Neural cell (in vitro differentiated cells): ENCODE results near the gene GPR35. TPM values are rescaled to one million over a fixed set of nuclear protein-coding genes. Genes with fewer than 3 reads are reported as not detected.

Experiments used
- H2AFZ ChIP-seq: fragments of 200-600, 300-800 bp; sonication (generic), shearing (Covaris generic); 2 replicates; pipeline ENCODE4 v1.6.0; 2014; ENCODE audit warnings: low read depth, mild to moderate bottlenecking, antibody characterized with exemption, low read length, moderate library complexity
- H3F3A ChIP-seq: fragments of 200-600 bp; shearing (Covaris generic); 2 replicates; pipeline ENCODE4 v1.6.1; 2016; ENCODE audit warnings: mild to moderate bottlenecking, moderate library complexity, mixed read lengths, antibody characterized with exemption, low read length; ENCODE audit not compliant: insufficient read depth, poor library complexity, severe bottlenecking
- H3K27ac ChIP-seq: fragments of 200-600, 300-800 bp; sonication (generic), shearing (Covaris generic); 2 replicates; pipeline ENCODE4 v1.5.1; 2014; ENCODE audit warnings: mild to moderate bottlenecking, low read length, moderate library complexity
- H3K27me3 ChIP-seq: fragments of 300-800, 200-600 bp; sonication (generic), shearing (Covaris generic); 2 replicates; pipeline ENCODE4 v1.6.0; 2014; ENCODE audit warnings: mild to moderate bottlenecking, low read depth, low read length, moderate library complexity; ENCODE audit not compliant: insufficient read depth
- H3K36me3 ChIP-seq: fragments of 300-800, 200-600 bp; sonication (generic), shearing (Covaris generic); 2 replicates; pipeline ENCODE4 v1.5.1; 2014; ENCODE audit warnings: mild to moderate bottlenecking, antibody characterized with exemption, low read length, moderate library complexity; ENCODE audit not compliant: insufficient read depth
- H3K4me2 ChIP-seq: fragments of 300-800, 200-600 bp; sonication (generic), shearing (Covaris generic); 2 replicates; pipeline ENCODE4 v1.6.0; 2014; ENCODE audit warnings: mild to moderate bottlenecking, low read length
- H3K4me3 ChIP-seq: fragments of 300-800, 200-600 bp; sonication (generic), shearing (Covaris generic); 2 replicates; pipeline ENCODE4 v1.5.1; 2014; ENCODE audit warnings: mild to moderate bottlenecking, low read length, moderate library complexity
- H3K79me2 ChIP-seq: fragments of 200-600 bp; shearing (Covaris generic); replicated peaks from 2 replicates; pipeline ENCODE4 v1.6.0; 2014; ENCODE audit warnings: mild to moderate bottlenecking, low read length, moderate library complexity; ENCODE audit not compliant: insufficient read depth
- H3K9ac ChIP-seq: fragments of 300-800, 200-600 bp; sonication (generic), shearing (Covaris generic); 2 replicates; pipeline ENCODE4 v1.6.1; 2016; ENCODE audit warnings: mild to moderate bottlenecking, low read length, mixed read lengths
- H3K9me2 ChIP-seq: fragments of 200-600 bp; shearing (Covaris generic); 2 replicates; pipeline ENCODE4 v1.6.1; 2016; ENCODE audit warnings: mild to moderate bottlenecking, low read length, mixed read lengths; ENCODE audit not compliant: insufficient read depth
- H3K9me3 ChIP-seq: fragments of 200-600, 300-800 bp; sonication (generic), shearing (Covaris generic); 2 replicates; pipeline ENCODE4 v1.6.1; 2016; ENCODE audit warnings: mild to moderate bottlenecking, mixed run types, low read length, moderate library complexity, mixed read lengths
- H4K20me1 ChIP-seq: fragments of 200-600 bp; shearing (Covaris generic); 2 replicates; pipeline ENCODE4 v1.6.1; 2016; ENCODE audit warnings: mild to moderate bottlenecking, mixed run types; ENCODE audit not compliant: insufficient read depth
- EP300 ChIP-seq: fragments of 450-650 bp; conservative IDR thresholded peaks from 2 replicates; pipeline ENCODE4 v1.6.1; 2014; ENCODE audit warnings: antibody characterized with exemption, mild to moderate bottlenecking, moderate library complexity; ENCODE audit not compliant: poor library complexity, severe bottlenecking
- EZH2 ChIP-seq: fragments of 200-600, 300-800 bp; shearing (Covaris generic), sonication (generic); IDR thresholded peaks from 2 replicates; pipeline ENCODE4 v1.6.1; 2014; ENCODE audit warnings: antibody characterized with exemption, low read length, borderline replicate concordance, mild to moderate bottlenecking; ENCODE audit not compliant: insufficient read depth, poor library complexity, severe bottlenecking
- MXI1 ChIP-seq: fragments of 450-650 bp; conservative IDR thresholded peaks from 2 replicates; pipeline ENCODE4 v1.6.1; 2014; ENCODE audit warnings: antibody characterized with exemption, mild to moderate bottlenecking; ENCODE audit not compliant: poor library complexity, severe bottlenecking
- POLR2AphosphoS5 ChIP-seq: IDR thresholded peaks from 2 replicates; pipeline ENCODE4 v1.6.1; 2012
- RAD21 ChIP-seq: fragments of 450-650 bp; conservative IDR thresholded peaks from 2 replicates; pipeline ENCODE4 v1.6.1; 2014; ENCODE audit warnings: antibody characterized with exemption, mild to moderate bottlenecking, moderate library complexity
- SMC3 ChIP-seq: fragments of 450-650 bp; conservative IDR thresholded peaks from 2 replicates; pipeline ENCODE4 v1.6.1; 2014; ENCODE audit warnings: antibody characterized with exemption, mild to moderate bottlenecking, moderate library complexity; ENCODE audit not compliant: poor library complexity
- TAF1 ChIP-seq: IDR thresholded peaks from 2 replicates; pipeline ENCODE4 v1.6.1; 2012; ENCODE audit warnings: low read depth
- polyA plus RNA-seq: library from polyadenylated mRNA; depleted of rRNA; stranded (reverse); fragments of >200 nt; gene quantifications from 2 replicates; pipeline ENCODE4 v1.2.3, GENCODE V29; 2014
- TF ChIP-seq, protein P1 (sequence below): fragments of 450-650 bp; IDR thresholded peaks from 2 replicates; pipeline ENCODE4 v1.5.1; 2014; ENCODE audit warnings: antibody characterized with exemption, mild to moderate bottlenecking, moderate library complexity; ENCODE audit not compliant: poor library complexity, severe bottlenecking
- TF ChIP-seq, protein P2 (sequence below): IDR thresholded peaks from 2 replicates; pipeline ENCODE4 v1.6.1; 2012; ENCODE audit warnings: borderline replicate concordance

The GPR35 gene
- polyA plus RNA-seq, 1 donor from 2014 or later, result 2.8 TPM

DNA sequence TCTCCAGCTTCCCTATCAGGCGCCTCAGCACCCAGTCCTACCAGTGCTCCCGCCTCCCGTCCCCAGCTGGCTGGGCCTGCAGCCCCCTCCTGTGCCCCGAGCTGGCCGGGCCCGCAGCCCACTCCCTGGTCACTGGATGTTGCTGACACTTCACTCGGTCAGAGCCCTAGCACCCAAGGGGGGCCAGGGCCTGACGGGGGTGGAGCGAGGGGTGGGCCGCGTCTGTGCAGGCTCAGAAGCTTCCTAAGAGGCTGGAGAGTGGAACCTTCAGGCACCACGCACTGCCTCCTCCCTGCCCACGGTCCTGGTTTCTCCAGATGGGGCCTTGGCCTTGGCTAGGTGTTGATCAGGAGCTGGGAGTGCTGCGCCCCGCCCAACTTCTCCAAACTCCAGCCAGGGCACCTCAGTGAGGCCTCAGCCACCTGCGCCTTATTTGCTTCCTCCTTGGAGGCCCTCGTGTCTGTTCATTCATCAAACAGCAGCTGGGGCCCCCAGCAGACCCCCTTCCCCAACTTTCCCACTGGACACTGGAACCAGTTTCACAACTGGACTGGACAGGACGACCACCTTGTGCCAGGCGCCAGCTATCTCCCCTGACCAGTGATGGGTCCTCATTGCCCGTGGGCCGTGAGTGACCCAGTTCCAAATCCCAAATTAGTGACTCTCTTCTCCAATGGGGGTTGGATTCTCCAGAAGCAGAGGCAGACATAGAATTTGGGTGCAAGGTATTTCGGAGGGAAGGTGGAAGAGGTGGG is 22.0 kb upstream of the GPR35 start:
- H4K20me1 ChIP-seq, result no peaks in the 10 kb centered on the region
- H3F3A ChIP-seq, result no peaks in the 10 kb centered on the region

DNA sequence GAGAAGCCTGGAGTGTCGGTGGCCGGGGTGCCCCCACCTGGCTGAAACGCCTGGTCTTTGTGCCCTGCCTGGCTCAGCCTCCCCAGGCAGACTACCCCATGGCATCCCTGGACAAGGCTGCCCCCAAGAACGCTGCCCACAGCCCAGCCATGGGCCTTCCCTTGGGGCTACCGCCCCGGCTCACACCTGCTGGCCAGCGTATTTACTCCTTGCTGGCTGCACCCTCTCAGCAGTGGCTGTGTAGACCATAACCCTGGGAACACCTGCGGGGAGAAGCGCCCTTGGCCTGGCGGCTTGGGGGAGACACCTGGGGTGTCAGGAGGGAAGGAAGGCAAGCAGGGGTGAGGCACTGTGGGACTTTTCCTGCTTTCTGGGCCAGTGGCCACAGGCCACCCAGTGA is 21.4 kb upstream of the GPR35 start:
- Histone ChIP-seq H3K4me2 (no peak overlapping the region), H3K27me3 (no peaks in the 10 kb centered on the region), H3K4me3 (no peak overlapping the region), H4K20me1 (no peaks in the 10 kb centered on the region), H3K79me2 (no peaks in the 10 kb centered on the region), H3F3A (no peaks in the 10 kb centered on the region), H3K36me3 (no peaks in the 10 kb centered on the region), H3K9me2 (no peaks in the 10 kb centered on the region), H3K27ac (no peak overlapping the region), H3K9me3 (no peaks in the 10 kb centered on the region), H3K9ac (no peak overlapping the region), H2AFZ (no peak overlapping the region)
- TF ChIP-seq TAF1 (no peak), MXI1 (no peak), RAD21 (no peak), SMC3 (no peak), POLR2AphosphoS5 (no peak)
- TF ChIP-seq, protein P1, sequence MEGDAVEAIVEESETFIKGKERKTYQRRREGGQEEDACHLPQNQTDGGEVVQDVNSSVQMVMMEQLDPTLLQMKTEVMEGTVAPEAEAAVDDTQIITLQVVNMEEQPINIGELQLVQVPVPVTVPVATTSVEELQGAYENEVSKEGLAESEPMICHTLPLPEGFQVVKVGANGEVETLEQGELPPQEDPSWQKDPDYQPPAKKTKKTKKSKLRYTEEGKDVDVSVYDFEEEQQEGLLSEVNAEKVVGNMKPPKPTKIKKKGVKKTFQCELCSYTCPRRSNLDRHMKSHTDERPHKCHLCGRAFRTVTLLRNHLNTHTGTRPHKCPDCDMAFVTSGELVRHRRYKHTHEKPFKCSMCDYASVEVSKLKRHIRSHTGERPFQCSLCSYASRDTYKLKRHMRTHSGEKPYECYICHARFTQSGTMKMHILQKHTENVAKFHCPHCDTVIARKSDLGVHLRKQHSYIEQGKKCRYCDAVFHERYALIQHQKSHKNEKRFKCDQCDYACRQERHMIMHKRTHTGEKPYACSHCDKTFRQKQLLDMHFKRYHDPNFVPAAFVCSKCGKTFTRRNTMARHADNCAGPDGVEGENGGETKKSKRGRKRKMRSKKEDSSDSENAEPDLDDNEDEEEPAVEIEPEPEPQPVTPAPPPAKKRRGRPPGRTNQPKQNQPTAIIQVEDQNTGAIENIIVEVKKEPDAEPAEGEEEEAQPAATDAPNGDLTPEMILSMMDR, result no peak
- TF ChIP-seq, protein P2, sequence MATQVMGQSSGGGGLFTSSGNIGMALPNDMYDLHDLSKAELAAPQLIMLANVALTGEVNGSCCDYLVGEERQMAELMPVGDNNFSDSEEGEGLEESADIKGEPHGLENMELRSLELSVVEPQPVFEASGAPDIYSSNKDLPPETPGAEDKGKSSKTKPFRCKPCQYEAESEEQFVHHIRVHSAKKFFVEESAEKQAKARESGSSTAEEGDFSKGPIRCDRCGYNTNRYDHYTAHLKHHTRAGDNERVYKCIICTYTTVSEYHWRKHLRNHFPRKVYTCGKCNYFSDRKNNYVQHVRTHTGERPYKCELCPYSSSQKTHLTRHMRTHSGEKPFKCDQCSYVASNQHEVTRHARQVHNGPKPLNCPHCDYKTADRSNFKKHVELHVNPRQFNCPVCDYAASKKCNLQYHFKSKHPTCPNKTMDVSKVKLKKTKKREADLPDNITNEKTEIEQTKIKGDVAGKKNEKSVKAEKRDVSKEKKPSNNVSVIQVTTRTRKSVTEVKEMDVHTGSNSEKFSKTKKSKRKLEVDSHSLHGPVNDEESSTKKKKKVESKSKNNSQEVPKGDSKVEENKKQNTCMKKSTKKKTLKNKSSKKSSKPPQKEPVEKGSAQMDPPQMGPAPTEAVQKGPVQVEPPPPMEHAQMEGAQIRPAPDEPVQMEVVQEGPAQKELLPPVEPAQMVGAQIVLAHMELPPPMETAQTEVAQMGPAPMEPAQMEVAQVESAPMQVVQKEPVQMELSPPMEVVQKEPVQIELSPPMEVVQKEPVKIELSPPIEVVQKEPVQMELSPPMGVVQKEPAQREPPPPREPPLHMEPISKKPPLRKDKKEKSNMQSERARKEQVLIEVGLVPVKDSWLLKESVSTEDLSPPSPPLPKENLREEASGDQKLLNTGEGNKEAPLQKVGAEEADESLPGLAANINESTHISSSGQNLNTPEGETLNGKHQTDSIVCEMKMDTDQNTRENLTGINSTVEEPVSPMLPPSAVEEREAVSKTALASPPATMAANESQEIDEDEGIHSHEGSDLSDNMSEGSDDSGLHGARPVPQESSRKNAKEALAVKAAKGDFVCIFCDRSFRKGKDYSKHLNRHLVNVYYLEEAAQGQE, result no peak

More for the DNA sequence above, 22.0 kb upstream of the GPR35 start:
- no peak overlapping the region for H3K9ac ChIP-seq
- H3K9me3 ChIP-seq, result no peaks in the 10 kb centered on the region
- H2AFZ ChIP-seq, result no peak overlapping the region
- no peaks in the 10 kb centered on the region for H3K36me3 ChIP-seq
- TF ChIP-seq, protein P1, result no peak
- no peak for TF ChIP-seq EZH2
- TF ChIP-seq EP300, result no peak
- no peaks in the 10 kb centered on the region for H3K9me2 ChIP-seq
- no peak overlapping the region for H3K4me3 ChIP-seq
- no peaks in the 10 kb centered on the region for H3K27me3 ChIP-seq
- H3K27ac ChIP-seq, result no peak overlapping the region
- no peak overlapping the region for H3K4me2 ChIP-seq
- no peaks in the 10 kb centered on the region for H3K79me2 ChIP-seq
